Measurements from ENCODE around the gene KIF21A. TPM values are rescaled to one million over a fixed set of nuclear protein-coding genes. Genes with fewer than 3 reads are reported as not detected.

The KIF21A gene
- total RNA-seq, 3 donors from 2014 or later: 26.6 to 28.1 (median 27.4) TPM

DNA sequence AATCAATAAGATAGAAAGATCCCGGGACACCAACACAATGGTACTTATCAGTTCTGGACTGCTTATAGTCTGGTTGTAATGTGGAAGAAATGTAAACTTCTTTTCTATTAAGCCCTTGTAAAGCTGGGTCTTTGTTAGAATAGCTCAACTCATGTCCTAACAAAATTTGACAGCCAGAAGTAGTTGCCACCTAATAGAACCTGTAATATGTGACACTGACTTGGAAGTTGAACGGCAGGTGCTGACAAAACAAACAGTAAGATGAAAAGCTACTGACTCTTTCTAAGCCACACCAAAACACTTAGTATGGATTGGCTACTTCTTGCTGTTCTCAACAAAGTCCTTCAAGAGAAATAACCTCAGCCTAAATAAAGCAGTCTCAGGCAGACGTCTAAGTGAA, 56.6 kb downstream of the KIF21A start:
- DNase-seq: no peak
- no peaks in the 10 kb centered on the region for H3K9me3 ChIP-seq

DNA sequence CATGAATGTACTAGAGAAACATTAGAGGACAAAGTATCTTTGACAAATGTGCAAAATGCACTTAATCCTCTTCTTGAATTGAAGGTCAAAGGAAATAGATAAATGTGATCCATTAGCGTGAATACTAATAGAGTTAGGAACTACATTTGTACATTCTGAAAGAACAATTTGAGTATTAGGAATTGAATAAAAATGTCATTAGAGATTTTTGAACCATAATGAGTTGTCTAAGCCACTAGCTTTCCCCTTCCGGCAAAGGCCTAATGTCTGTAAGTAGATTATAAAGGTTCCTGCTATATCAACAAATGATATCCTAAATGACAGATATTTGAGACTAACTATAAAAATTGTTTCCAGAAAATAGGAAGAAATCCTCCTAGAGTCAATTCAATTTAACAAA, 59.8 kb downstream of the KIF21A start:
- Histone ChIP-seq H3K4me1 (ENCODE audit: low read depth) (no peaks in the 10 kb centered on the region), H3K36me3 (ENCODE audit: low read depth) (no peaks in the 10 kb centered on the region), H3K9me3 (no peaks in the 10 kb centered on the region), H3K4me3 (no peak overlapping the region)
- intact Hi-C loops (cut with DNase I, micrococcal nuclease): no loop called here
- TF ChIP-seq, protein P1, sequence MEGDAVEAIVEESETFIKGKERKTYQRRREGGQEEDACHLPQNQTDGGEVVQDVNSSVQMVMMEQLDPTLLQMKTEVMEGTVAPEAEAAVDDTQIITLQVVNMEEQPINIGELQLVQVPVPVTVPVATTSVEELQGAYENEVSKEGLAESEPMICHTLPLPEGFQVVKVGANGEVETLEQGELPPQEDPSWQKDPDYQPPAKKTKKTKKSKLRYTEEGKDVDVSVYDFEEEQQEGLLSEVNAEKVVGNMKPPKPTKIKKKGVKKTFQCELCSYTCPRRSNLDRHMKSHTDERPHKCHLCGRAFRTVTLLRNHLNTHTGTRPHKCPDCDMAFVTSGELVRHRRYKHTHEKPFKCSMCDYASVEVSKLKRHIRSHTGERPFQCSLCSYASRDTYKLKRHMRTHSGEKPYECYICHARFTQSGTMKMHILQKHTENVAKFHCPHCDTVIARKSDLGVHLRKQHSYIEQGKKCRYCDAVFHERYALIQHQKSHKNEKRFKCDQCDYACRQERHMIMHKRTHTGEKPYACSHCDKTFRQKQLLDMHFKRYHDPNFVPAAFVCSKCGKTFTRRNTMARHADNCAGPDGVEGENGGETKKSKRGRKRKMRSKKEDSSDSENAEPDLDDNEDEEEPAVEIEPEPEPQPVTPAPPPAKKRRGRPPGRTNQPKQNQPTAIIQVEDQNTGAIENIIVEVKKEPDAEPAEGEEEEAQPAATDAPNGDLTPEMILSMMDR (IDR thresholded peaks at IDR 0.05): no peak
- DNase-seq (no peak), ATAC-seq (no peak)

More for the DNA sequence above, 56.6 kb downstream of the KIF21A start:
- no peak for ATAC-seq
- H3K4me3 ChIP-seq: no peak overlapping the region
- H3K4me1 ChIP-seq (ENCODE audit: low read depth): no peaks in the 10 kb centered on the region
- no peaks in the 10 kb centered on the region for H3K36me3 ChIP-seq (ENCODE audit: low read depth)
- TF ChIP-seq, protein P1 (IDR thresholded peaks at IDR 0.05): no peak
- intact Hi-C loops (cut with DNase I, micrococcal nuclease): no loop called here

DNA sequence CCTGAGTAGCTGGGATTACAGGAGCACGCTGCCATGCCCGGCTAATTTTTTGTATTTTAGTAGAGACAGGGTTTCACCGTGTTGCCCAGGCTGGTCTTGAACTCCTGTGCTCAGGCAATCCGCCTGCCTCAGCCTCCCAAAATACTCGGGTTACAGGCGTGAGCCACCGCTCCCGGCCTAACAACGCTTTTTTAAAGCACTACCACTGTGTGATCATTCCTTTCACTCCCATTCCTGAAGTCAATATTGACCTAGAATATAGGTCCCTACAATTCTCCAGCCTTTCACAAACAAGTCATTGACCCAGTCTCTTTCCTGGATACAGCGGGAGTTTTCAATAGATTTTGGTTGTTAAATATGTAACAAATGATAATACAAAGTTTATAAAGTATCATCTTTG, 62.8 kb downstream of the KIF21A start:
- no peaks in the 10 kb centered on the region for H3K9me3 ChIP-seq
- H3K4me1 ChIP-seq (ENCODE audit: low read depth): no peaks in the 10 kb centered on the region
- ATAC-seq (peak; percentile 21), DNase-seq (no peak)
- H3K36me3 ChIP-seq (ENCODE audit: low read depth): no peaks in the 10 kb centered on the region
- intact Hi-C loops (cut with DNase I, micrococcal nuclease): no loop called here
- TF ChIP-seq, protein P1 (IDR thresholded peaks at IDR 0.05): no peak
- H3K4me3 ChIP-seq: no peak overlapping the region

DNA sequence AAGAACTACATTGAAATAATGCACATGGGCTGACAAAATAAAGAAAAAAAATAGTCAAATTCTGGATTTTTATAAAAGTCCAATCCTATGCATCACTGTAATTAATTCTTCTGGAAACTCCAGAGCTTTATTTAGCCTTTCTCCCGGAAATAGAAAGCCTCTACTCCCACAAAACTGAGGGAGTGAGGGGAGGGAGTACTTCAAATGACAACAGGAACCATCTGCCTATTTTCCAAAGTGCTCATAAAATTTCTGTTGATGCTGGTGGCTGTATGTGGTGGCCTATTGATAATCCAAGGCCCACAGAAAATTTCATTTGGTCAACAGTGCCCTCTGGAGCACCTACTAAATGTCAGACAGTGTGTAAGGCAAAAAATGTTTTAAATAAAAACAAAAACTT, 64.6 kb downstream of the KIF21A start:
- H3K36me3 ChIP-seq (ENCODE audit: low read depth): no peaks in the 10 kb centered on the region
- no peaks in the 10 kb centered on the region for H3K4me1 ChIP-seq (ENCODE audit: low read depth)
- DNase-seq (no peak), ATAC-seq (no peak)
- no peaks in the 10 kb centered on the region for H3K9me3 ChIP-seq
- TF ChIP-seq, protein P1 (IDR thresholded peaks at IDR 0.05): no peak
- intact Hi-C loops (cut with DNase I, micrococcal nuclease): no loop called here
- no peak overlapping the region for H3K4me3 ChIP-seq

DNA sequence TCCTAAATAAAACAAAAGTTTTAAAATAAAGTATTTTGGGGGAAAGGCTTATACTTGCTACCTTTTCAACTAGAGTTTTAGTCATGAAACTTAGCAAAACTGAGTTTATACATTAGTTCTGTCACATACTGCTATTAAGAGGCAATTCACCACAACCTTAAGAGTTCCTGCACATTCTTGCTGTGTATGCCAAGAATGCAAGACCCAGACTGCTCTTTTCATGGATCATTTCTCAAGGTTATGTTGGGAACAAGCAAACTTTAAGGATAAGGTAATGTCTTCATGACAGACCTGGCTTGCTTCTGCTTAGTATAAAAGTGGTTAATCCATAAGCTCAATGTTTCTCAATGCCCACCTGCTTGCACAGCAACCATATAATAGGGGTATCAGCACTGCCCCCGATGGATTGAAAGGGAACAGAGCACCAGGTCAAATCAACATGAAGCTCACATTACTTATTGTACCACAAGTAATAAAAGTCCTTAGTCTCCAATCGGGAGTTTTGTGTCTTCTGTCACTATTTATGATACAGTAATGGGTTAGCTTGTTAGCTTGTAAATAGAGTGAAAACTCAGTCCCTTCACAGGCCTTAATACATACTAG, 67.6 kb downstream of the KIF21A start:
- H3K9me3 ChIP-seq: no peaks in the 10 kb centered on the region
- intact Hi-C loops (cut with DNase I, micrococcal nuclease): no loop called here
- ATAC-seq: no peak
- H3K4me1 ChIP-seq (ENCODE audit: low read depth): no peaks in the 10 kb centered on the region
- TF ChIP-seq, protein P1 (IDR thresholded peaks at IDR 0.05): no peak
- no peak overlapping the region for H3K4me3 ChIP-seq
- DNase-seq: no peak
- no peaks in the 10 kb centered on the region for H3K36me3 ChIP-seq (ENCODE audit: low read depth)

DNA sequence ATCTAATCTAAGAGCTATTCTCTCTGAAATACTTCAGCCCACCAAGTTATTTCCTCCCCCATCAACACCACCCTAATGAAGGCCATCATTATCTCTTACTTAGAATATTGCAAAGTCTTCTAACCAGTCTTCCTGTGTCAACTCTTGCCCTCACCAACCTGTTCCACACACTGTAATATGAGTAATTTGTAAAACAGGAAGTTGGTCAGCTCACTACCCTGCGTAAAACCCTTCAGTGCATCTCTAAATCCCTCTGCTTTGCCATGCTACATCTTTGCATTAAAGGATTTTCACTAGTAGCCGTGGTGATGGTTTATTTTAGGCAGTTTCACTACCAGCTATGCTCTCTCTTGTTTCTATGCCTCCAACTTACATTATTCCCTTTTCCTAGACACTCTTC, 70.0 kb downstream of the KIF21A start:
- no peak for DNase-seq
- intact Hi-C loops (cut with DNase I, micrococcal nuclease): no loop called here
- Histone ChIP-seq H3K36me3 (ENCODE audit: low read depth) (no peaks in the 10 kb centered on the region), H3K4me1 (ENCODE audit: low read depth) (no peaks in the 10 kb centered on the region), H3K4me3 (no peak overlapping the region), H3K9me3 (no peaks in the 10 kb centered on the region)
- TF ChIP-seq, protein P1 (IDR thresholded peaks at IDR 0.05): no peak
- ATAC-seq: peak; percentile 62
